ENCODE measurements around the gene NCF1. TPM values are rescaled to one million over a fixed set of nuclear protein-coding genes. Genes with fewer than 3 reads are reported as not detected.
"Not testable (repeated sequence)": the region's sequence is repeated elsewhere in the genome, so short reads cannot be mapped to it uniquely, and the experiment has no call there.

Gene NCF1
- not detected for total RNA-seq

- H3K9me3 ChIP-seq; H3K27me3 ChIP-seq; DNase-seq (ENCODE audit: low spot score in 2 of 2); H3K4me3 ChIP-seq; H3K36me3 ChIP-seq; H3K27ac ChIP-seq; H3K4me1 ChIP-seq: not testable (repeated sequence)
- no CpG with 5 or more reads among the region's 21 CpGs for WGBS
These were observed at the start of gene NCF1 for GRCh38 chr7:74773760-74774750. TSS of gene NCF1 (plus strand) at chr7:74774011. CDS start at chr7:74774032, 21 bp downstream.

- TF ChIP-seq POLR2A (IDR thresholded peaks at IDR 0.05): no peak
- no peak for TF ChIP-seq EP300 (IDR thresholded peaks at IDR 0.05)
- no peak for TF ChIP-seq POLR2AphosphoS5 (IDR thresholded peaks at IDR 0.05)
- no peak for TF ChIP-seq CTCF (IDR thresholded peaks at IDR 0.05)
- 100% methylated on average over 1 of the region's 1 CpG for WGBS
- H3K4me3 ChIP-seq: no peak overlapping the region
- H3K36me3 ChIP-seq: peaks cover 25% of the 10 kb centered on the region
- no peak for DNase-seq (ENCODE audit: low spot score in 2 of 2)
- H3K27me3 ChIP-seq: no peaks in the 10 kb centered on the region
- no peaks in the 10 kb centered on the region for H3K4me1 ChIP-seq
- no peak overlapping the region for H3K27ac ChIP-seq
- no peaks in the 10 kb centered on the region for H3K9me3 ChIP-seq
These were observed 48.0 kb upstream of the NCF1 start for GRCh38 chr7:74725840-74726239.

- H3K36me3 ChIP-seq: peaks cover 19% of the 10 kb centered on the region
- H3K4me3 ChIP-seq: no peak overlapping the region
- TF ChIP-seq EP300 (IDR thresholded peaks at IDR 0.05) (no peak), POLR2AphosphoS5 (IDR thresholded peaks at IDR 0.05) (no peak), POLR2A (IDR thresholded peaks at IDR 0.05) (no peak), CTCF (IDR thresholded peaks at IDR 0.05) (no peak)
- no peak for DNase-seq (ENCODE audit: low spot score in 2 of 2)
- WGBS: 93% methylated on average over 8 of the region's 8 CpGs
- no peak overlapping the region for H3K27ac ChIP-seq
- no peaks in the 10 kb centered on the region for H3K27me3 ChIP-seq
- H3K4me1 ChIP-seq: no peaks in the 10 kb centered on the region
- H3K9me3 ChIP-seq: no peaks in the 10 kb centered on the region
These were observed 47.3 kb upstream of the NCF1 start for GRCh38 chr7:74726309-74727101.

GRCh38 chr7:74728686-74729085, 45.1 kb upstream of the NCF1 start:
- H3K27me3 ChIP-seq; H3K27ac ChIP-seq; DNase-seq (ENCODE audit: low spot score in 2 of 2); H3K9me3 ChIP-seq; H3K4me3 ChIP-seq; H3K4me1 ChIP-seq: not testable (repeated sequence)
- no CpG with 5 or more reads among the region's 10 CpGs for WGBS
- H3K36me3 ChIP-seq: peaks cover 14% of the 10 kb centered on the region

GRCh38 chr7:74730186-74730585, 43.6 kb upstream of the NCF1 start:
- H3K4me3 ChIP-seq; H3K4me1 ChIP-seq; H3K9me3 ChIP-seq; H3K27ac ChIP-seq; H3K27me3 ChIP-seq; DNase-seq (ENCODE audit: low spot score in 2 of 2): not testable (repeated sequence)
- no CpG with 5 or more reads among the region's 5 CpGs for WGBS
- H3K36me3 ChIP-seq: peaks cover 14% of the 10 kb centered on the region

- not testable (repeated sequence) for H3K4me1 ChIP-seq; DNase-seq (ENCODE audit: low spot score in 2 of 2); H3K36me3 ChIP-seq; H3K4me3 ChIP-seq; H3K27me3 ChIP-seq; H3K27ac ChIP-seq; H3K9me3 ChIP-seq
- WGBS: no CpG with 5 or more reads among the region's 14 CpGs
These were observed 33.7 kb upstream of the NCF1 start for GRCh38 chr7:74739974-74740703.

- H3K4me3 ChIP-seq; H3K27ac ChIP-seq; H3K4me1 ChIP-seq; H3K9me3 ChIP-seq; H3K36me3 ChIP-seq; H3K27me3 ChIP-seq; DNase-seq (ENCODE audit: low spot score in 2 of 2): not testable (repeated sequence)
- WGBS: no CpG with 5 or more reads among the region's 9 CpGs
These were observed 29.8 kb upstream of the NCF1 start for GRCh38 chr7:74743936-74744557.

GRCh38 chr7:74753921-74754482, 19.8 kb upstream of the NCF1 start:
- H3K27me3 ChIP-seq; H3K27ac ChIP-seq; H3K36me3 ChIP-seq; DNase-seq (ENCODE audit: low spot score in 2 of 2); H3K4me1 ChIP-seq; H3K4me3 ChIP-seq; H3K9me3 ChIP-seq: not testable (repeated sequence)
- no CpG with 5 or more reads among the region's 9 CpGs for WGBS

GRCh38 chr7:74756673-74757072, 17.1 kb upstream of the NCF1 start:
- no CpG with 5 or more reads among the region's 5 CpGs for WGBS
- not testable (repeated sequence) for DNase-seq (ENCODE audit: low spot score in 2 of 2); H3K9me3 ChIP-seq; H3K27ac ChIP-seq; H3K36me3 ChIP-seq; H3K4me3 ChIP-seq; H3K27me3 ChIP-seq; H3K4me1 ChIP-seq

- WGBS: no CpG with 5 or more reads among the region's 7 CpGs
- not testable (repeated sequence) for H3K27ac ChIP-seq; H3K36me3 ChIP-seq; H3K4me1 ChIP-seq; DNase-seq (ENCODE audit: low spot score in 2 of 2); H3K9me3 ChIP-seq; H3K4me3 ChIP-seq; H3K27me3 ChIP-seq
These were observed 15.5 kb upstream of the NCF1 start for GRCh38 chr7:74758268-74758667.
